Brain microvascular endothelial cell (primary cell): ENCODE measurements around the gene MEOX1.

ENCODE experiments used
- DNase-seq: peaks from one replicate; pipeline ENCODE4 v3.0.0-alpha.2; 2020
- H3K27ac ChIP-seq: fragments of 250-450 bp; sonication (Bioruptor Pico); 2 replicates; pipeline ENCODE4 v1.5.1; 2020; ENCODE audit warnings: mild to moderate bottlenecking, moderate library complexity
- H3K27me3 ChIP-seq: fragments of 250-450 bp; sonication (Bioruptor Pico); replicated peaks from 2 replicates; pipeline ENCODE4 v1.5.1; 2020; ENCODE audit warnings: mild to moderate bottlenecking
- H3K36me3 ChIP-seq: fragments of 250-450 bp; sonication (Bioruptor Pico); replicated peaks from 2 replicates; pipeline ENCODE4 v1.5.1; 2020; ENCODE audit warnings: mild to moderate bottlenecking
- H3K4me3 ChIP-seq: 2 replicates; pipeline ENCODE4 v1.5.1; 2011; ENCODE audit warnings: low read depth, mild to moderate bottlenecking, control low read depth, low read length, moderate library complexity
- in situ Hi-C: cut with HindIII; loops from 2 replicates; pipeline ENCODE4 v1.10.0; 2017; ENCODE audit warnings: low sequenced_read_pairs, low pct_ligation_motif_present
- TF ChIP-seq, protein P1 (sequence below): IDR thresholded peaks from 2 replicates; pipeline ENCODE4 v1.5.1; 2011; ENCODE audit warnings: low read depth, mild to moderate bottlenecking, moderate library complexity, low read length, control low read depth, inconsistent platforms; ENCODE audit errors: missing control alignments

The MEOX1 gene

DNA sequence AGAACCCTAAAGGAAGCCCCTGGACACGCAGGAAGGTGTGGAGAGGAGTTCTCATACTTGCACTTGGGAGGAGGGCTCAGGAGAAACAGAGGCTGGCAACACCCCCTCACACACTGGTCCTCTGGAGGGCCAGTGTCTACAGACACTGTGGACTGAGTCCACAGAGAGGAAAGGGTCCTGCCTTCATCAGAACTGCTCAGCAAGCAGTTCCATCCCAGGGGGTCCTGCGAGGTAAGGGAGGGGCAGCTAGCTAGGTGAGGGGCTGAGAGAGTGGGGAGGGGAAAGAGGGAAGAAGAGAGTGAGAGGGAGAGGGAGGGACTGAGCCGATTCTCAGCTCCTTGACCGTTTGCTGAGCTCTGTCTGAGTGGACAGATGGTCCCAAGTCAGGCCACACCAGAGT lies 17.7 kb upstream of the MEOX1 start:
- in situ Hi-C loops, result no loop called here
- H3K36me3 ChIP-seq, result no peaks in the 10 kb centered on the region
- H3K27ac ChIP-seq, result no peak overlapping the region
- H3K4me3 ChIP-seq, result no peak overlapping the region
- no peak for DNase-seq
- TF ChIP-seq, protein P1, sequence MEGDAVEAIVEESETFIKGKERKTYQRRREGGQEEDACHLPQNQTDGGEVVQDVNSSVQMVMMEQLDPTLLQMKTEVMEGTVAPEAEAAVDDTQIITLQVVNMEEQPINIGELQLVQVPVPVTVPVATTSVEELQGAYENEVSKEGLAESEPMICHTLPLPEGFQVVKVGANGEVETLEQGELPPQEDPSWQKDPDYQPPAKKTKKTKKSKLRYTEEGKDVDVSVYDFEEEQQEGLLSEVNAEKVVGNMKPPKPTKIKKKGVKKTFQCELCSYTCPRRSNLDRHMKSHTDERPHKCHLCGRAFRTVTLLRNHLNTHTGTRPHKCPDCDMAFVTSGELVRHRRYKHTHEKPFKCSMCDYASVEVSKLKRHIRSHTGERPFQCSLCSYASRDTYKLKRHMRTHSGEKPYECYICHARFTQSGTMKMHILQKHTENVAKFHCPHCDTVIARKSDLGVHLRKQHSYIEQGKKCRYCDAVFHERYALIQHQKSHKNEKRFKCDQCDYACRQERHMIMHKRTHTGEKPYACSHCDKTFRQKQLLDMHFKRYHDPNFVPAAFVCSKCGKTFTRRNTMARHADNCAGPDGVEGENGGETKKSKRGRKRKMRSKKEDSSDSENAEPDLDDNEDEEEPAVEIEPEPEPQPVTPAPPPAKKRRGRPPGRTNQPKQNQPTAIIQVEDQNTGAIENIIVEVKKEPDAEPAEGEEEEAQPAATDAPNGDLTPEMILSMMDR, result no peak
- peaks cover 4% of the 10 kb centered on the region for H3K27me3 ChIP-seq

DNA sequence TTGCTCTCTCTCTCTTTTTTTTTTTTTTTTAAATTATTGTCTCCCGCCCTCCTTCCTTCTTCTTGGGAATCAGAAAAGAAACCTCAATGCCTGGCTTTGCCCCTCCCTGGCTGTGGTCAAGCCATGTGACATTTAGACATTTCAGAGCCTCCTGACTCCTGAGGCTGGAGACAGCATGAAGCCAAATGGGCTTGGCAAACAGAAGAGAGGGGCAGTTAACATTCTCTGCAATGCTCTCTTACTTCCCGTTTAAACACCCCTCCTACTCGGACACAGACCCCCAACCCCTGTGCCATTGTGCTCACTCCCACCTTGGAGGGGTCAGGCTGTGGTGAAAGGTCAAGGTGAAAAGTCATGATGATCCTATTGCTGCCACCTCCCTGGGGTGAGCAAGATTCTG lies 14.7 kb upstream of the MEOX1 start:
- in situ Hi-C loops, result no loop called here
- no peak for DNase-seq
- Histone ChIP-seq H3K4me3 (no peak overlapping the region), H3K36me3 (no peaks in the 10 kb centered on the region), H3K27me3 (peaks cover 4% of the 10 kb centered on the region), H3K27ac (no peak overlapping the region)
- TF ChIP-seq, protein P1, result no peak

DNA sequence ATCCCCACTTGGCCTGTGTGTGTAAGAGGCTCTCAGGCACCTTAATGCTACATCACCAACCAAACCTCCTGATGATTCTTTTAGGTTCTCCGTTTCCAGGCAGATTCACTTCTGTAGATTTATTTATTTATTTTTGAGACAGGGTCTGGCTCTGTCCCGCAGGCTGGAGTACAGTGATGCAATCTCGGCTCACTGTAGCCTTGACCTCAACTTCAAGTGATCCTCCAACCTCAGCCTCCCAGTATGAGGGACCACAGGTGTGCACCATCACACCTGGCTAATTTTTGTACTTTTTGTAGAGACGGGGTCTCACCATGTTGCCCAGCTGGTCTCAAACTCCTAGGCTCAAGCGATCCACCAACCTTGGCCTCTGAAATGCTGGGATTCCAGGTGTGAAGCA lies 12.7 kb upstream of the MEOX1 start:
- in situ Hi-C loops, result no loop called here
- no peaks in the 10 kb centered on the region for H3K36me3 ChIP-seq
- no peak for DNase-seq
- no peak overlapping the region for H3K27ac ChIP-seq
- no peaks in the 10 kb centered on the region for H3K27me3 ChIP-seq
- H3K4me3 ChIP-seq, result no peak overlapping the region
- TF ChIP-seq, protein P1, result no peak

DNA sequence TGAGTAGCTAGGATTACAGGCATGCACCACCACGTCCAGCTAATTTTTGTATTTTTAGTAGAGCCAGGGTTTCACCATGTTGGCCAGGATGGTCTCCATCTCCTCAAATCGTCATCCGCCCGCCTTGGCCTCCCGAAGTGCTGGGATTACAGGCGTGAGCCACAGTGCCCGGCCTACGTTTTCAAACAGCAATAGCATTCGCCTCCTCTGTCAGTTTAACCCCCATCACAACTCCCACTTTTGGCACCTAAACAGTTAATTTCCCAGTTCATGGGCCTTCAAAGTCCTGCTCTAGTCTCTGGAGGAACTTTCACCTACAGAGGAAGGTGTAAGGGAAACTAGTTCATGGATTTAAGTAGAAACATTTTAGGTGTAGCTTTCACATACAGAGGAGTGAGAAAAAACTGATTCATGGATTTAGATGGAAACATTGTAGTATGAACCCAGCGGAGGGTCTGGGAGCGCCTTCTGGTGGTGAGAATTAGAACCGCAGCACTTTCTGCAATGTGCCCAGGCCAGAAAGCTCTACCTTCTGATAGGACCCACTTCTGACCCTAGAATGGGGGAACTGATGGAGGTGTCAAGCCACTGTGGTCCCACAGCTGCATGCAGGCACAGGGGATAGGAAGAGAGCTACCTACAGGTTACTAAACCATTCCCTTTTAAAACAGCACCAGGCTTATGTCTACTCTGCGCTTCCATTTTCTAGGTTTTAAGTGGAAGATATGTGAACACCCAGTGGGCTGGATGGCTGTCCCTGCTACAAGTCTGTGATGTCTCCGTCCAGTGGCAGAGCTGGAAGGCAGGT lies 12.0 kb upstream of the MEOX1 start:
- DNase-seq, result peak; percentile 68
- H3K36me3 ChIP-seq, result no peaks in the 10 kb centered on the region
- no peaks in the 10 kb centered on the region for H3K27me3 ChIP-seq
- TF ChIP-seq, protein P1, result peak; percentile 96
- no peak overlapping the region for H3K4me3 ChIP-seq
- in situ Hi-C loops, result no loop called here
- H3K27ac ChIP-seq, result no peak overlapping the region

DNA sequence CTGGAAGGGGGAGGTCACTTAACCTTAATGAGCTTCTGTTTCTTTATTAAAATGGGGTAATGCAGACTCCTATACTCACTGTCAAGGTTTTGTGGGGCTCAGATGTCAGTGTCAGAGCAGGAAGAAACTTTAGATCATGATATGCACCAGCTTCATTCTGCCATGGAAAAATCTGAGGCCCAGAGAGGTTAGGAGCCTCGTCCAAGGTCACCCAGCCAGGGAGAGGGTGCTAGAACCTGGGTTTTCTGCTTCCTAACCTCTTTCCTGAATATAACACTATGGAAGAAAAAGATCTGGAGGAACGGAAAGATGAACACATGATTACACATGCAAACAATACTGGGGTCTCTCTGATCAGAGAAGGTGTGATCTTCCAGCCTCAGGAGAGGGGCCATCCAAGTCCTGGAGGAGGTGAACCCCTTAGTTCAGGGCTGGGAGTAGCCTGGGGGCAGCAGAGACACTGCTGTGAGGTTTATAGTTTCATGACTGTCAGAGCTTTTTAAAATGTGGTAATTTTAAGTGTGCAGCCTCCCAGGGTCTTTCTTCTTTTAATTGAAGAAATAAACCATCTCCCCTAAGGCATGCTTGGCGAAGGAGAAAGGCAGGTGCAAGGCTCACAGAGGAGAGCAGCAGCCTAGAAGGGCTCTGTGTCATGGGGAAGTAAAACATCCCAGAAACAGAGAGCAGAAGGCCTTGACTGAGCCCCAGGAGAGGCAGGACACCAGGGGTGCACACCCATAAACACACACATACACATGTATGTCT lies 10.2 kb upstream of the MEOX1 start:
- Histone ChIP-seq H3K27me3 (no peaks in the 10 kb centered on the region), H3K36me3 (no peaks in the 10 kb centered on the region), H3K4me3 (no peak overlapping the region), H3K27ac (no peak overlapping the region)
- TF ChIP-seq, protein P1, result no peak
- DNase-seq, result no peak
- in situ Hi-C loops, result no loop called here
